SK-N-MC (cell line): ENCODE measurements around the gene PTPRZ1.

Experiments
- EZH2 ChIP-seq: fragments of 200-600 bp; sonication (generic); IDR thresholded peaks from one replicate; pipeline ENCODE4 v1.6.1; 2017; ENCODE audit warnings: antibody characterized with exemption
- POLR2AphosphoS5 ChIP-seq: IDR thresholded peaks from 2 replicates; pipeline ENCODE4 v1.6.1; 2012; ENCODE audit warnings: mild to moderate bottlenecking, low read depth, low read length, borderline replicate concordance

- TF ChIP-seq EZH2, result no peak
- TF ChIP-seq POLR2AphosphoS5, result no peak
Measured at GRCh38 chr7:122014697-122015096, 141.7 kb downstream of the PTPRZ1 start.
